GM19455 (cell line): ENCODE results near the gene PEDS1.
A peak's percentile ranks its signal among the peaks of the same experiment; 100 is the strongest.
"Not testable (repeated sequence)": the region's sequence is repeated elsewhere in the genome, so short reads cannot be mapped to it uniquely, and the experiment has no call there.

Experiments
- ATAC-seq: cut with Tn5 transposase; IDR thresholded peaks from one replicate; pipeline ENCODE4 v1.9.1; 2021; ENCODE audit not compliant: unreplicated experiment

The PEDS1 gene

DNA sequence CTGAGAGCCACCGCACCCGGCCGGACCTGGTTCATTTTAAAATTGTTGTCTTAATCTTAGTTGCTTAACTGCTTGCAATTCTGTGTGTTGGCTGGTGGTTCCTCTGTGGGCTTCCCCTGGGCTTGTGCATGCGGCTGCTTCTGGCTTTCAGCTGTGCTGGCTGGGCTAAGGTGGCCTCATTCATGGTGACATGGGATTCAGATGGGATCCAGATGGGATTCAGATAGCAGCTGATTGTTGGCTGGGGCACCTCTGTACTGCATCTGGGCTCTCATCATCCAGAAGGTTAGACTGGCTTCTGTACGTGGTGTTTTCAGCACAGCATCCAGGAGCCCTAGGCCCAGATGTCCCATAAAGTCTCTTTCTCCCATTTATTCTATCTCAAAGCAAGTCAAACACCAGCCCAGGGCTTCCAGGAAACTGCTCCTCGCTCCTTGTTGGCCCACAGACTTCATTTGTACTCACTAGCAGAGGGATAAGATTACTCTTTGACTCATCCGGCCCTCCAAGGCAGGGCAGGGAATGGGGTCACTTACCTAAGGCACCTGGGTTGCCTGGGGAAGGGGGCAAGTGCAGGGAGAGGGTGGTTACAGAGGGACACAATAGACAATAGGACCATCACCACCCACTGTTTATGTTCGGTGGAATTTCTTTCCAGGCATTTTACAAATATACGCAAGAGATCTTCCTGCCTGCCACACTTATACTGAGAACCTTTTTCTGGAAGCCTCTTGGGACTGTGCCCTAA lies 10.2 kb upstream of the PEDS1 start:
- ATAC-seq: no peak

DNA sequence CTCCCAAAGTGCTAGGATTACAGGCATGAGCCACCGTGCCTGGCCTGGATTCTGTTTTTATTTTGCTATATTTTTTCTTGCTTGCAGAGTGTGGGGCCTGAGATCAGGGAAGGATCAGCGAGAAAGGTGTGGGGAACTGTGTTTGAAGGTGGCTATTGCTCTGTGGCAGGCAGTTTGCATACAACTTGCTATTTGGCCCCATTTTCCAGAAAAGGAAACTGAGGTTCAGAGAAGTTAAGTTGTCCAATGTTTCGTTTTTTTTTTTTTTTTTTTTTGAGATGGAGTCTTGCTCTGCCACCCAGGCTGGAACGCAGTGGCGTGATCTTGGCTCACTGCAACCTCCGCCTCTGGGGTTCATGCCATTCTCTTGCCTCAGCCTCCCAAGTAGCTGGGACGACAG lies 8.0 kb upstream of the PEDS1 start:
- not testable (repeated sequence) for ATAC-seq

DNA sequence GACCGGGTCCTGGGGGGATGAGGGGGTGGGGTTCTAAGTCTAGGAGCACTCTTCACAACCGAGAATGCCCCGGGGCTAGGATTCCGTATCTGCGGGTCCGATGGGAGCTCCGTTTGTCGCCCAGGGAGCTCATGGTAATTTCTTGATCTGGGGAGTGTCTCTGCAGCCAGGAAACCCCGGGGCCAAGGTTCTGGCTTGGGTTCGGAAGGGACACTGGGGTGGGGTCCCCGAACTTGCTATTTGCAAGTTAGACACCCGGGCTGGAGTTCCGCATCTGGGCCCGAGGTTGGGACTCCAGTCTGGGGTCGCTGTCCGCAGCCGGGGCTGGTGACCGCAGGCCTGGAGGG lies 397 bp downstream of the PEDS1 start:
- peak; percentile 12 for ATAC-seq

DNA sequence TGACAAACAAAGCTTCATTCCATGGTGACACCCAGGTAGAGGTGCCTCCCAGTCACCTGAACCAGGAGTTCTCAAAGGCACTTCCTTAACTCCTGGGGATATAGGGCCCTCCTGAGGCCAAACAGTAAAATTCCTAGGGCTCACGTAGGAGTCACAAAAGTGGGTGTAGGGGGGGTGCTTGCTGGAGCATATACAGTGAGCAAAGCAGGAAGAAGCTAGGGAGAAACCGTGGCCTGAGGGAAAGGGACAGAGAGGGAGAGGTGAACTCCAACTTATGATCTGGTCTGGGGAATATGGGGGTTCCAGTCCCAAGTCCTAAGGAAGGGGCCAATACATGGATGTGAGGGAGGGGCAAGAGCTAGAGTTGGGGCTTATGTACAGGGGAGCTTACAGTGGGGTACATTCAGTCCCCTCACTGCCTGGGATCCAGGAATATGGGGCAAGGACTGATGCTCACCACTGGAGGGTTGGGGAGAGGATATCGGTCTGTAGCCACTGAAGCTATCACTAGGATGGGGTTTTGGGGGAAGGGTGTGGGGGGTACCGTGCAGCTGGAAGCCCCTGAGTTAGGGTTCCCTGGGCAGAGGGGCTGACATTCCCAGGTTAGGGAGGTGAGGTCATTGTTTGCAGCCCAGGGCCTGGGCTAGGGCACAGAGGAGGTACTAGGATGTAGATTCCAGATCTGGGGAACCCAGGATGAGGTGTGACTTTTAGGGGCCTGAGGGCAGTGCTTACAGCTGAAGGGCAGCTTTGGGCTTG lies 950 bp downstream of the PEDS1 start:
- no peak for ATAC-seq

DNA sequence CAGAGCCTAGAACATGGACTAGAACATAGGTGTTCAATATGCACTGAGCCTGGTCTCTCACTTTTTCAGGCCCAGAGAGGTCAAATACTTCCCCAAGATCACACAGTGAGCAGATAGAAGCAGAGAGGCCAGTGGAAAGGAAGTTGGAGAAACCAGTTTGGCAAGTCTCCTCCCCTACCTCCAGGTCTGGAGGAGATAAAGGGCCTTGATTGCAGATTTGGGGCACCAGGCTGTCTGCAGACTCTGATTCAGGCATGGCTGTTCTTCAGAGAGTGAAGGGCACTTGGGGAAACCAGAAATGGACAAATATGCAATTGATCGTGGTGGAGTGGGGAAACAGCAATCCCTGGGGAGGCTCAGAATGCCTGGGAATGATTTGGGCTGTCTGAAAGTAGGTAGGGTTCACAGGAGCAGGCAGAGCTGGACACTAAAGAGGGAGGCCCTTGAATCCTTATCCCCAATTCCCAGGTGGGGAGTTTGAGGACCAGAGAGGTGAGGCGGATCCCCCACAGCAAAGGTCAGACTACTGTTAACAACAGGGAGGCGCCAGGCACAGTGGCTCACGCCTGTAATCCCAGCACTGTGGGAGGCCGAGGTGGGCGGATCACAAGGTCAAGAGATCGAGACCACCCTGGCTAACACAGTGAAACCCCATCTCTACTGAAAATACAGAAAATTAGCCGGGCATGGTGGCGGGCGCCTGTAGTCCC lies 2.3 kb downstream of the PEDS1 start:
- no peak for ATAC-seq

DNA sequence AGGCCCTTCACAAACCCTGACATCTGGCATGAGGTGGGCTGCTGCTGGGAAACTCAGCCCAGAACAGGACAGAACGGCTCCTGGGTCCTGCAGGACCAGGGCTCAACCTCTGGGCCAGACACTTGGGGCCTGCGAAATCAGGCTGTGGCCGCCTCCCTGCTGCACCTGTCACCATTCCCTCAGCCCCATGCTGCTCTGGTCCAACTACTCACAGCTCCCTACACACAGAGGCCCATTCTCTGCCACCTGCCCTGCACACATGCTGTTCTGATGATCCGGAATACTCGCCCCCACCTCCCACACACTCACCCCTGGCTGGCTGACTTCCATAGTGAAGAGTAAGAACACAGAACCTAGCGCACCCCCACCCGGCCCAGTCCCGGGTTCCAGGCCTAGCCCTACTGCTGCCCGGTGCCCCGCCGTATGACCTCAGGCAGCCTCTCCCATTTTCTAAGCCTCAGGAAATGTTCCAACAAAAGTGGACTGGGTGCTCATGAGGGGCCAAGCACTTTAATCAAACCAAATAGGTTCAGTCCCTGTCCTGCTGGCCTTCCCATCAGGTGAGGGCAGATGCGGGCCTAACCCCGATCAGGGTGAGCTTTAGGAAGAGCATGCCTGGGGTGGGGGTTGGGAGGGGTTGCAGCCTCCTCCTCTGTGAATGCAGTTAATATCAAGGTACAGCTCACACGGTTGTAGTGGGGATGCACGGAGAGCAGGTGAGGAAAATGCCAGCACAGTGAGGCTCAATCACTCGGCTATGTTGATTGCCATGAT lies 3.9 kb downstream of the PEDS1 start:
- ATAC-seq: no peak

DNA sequence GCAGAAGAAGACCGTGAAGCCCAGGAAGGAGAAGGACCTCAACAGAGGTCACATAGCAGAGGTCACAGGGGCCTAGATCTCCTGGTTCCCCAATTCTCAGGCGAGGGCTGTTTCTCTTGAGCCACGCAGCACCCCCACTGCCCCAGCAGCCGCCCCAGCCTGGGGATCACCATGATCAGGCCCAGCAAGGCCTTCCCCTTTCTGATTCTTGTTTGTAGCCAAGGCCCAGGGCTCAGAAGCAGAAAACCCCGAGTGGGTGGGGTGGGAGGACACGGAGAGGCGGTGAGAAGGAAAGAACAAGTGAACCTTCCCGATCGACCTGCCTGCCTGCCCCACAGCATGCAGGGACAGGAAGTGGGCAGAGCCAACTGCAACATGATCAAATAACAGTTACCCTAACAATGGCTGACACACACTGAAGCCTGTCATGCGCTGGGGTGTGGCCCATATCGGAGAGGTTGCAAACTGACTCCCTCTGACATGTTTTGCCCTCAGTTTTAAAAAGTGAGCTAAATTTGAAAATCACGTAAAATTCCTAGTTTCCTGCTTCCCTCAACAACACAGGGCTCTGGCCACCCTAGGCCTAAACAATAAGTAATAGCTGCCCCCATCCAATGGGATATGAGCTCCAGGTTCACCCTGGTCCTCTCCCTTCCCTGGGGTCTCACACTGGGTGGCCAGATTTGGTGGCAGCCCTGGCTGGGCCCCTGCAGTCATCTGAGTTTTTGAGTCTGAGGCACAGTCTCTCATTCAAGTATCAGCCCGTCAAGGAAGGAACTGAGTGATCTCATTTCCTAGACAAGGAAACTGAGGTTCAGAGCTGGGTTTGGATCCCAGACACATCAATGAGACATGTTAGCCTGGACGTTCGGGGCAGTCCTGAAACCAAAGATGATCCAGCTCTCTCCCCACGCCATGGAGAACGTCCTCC lies 6.5 kb downstream of the PEDS1 start:
- peak; percentile 79 for ATAC-seq

DNA sequence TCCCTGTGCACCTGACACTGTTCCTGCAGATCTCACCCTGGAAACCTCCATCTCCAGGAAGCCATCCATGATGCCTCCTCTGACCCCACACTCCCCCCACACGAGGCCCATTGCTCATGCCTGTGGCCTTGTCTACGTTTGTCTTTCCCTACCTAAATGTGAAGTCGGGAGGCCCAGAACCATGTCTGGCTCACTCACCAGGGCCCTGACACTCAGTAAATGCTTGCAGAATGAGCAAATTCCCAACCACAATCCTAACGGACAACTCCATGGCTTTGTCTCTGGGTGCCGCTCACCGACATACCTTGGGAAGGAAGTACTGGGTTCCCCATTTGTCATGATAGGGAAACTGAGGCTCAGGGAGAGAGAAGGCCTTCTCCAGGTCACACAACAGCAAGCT lies 7.3 kb downstream of the PEDS1 start:
- ATAC-seq: no peak

DNA sequence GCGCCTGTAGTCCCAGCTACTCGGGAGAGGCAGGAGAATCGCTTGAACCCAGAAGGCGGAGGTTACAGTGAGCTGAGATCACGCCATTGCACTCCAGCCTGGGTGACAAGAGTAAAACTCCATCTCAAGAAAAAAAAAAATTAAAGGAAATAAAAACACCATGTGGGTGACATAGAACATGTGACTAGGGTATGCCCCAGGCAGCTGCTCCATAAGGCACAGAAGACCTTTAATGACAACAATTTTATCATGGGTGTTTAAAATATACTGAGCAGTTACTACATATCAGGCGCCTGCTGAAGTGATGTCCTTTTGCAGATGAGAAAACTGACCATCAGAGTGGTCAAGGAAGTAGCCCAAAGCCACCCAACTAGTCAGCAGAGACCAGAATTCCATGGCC lies 8.0 kb downstream of the PEDS1 start:
- ATAC-seq: no peak

DNA sequence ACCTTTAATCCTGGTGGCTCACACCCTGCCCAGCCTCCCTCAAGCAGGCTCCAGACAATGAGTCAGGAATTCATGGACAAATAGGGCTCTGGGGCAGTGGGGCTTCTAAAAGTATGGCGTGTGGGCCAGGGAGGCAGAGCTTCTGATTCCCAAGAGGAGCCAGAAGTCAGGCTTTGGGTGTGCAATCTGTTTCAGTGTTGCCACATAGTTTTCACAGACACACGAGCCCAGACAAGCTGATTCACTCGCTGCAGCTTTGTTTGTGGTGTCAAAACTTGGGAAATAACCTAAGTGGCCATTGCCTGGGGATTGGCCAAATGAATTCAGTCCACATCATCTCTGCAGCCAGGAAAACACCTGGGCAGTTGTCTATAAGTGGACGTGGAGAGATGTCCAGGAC lies 9.2 kb downstream of the PEDS1 start:
- no peak for ATAC-seq

DNA sequence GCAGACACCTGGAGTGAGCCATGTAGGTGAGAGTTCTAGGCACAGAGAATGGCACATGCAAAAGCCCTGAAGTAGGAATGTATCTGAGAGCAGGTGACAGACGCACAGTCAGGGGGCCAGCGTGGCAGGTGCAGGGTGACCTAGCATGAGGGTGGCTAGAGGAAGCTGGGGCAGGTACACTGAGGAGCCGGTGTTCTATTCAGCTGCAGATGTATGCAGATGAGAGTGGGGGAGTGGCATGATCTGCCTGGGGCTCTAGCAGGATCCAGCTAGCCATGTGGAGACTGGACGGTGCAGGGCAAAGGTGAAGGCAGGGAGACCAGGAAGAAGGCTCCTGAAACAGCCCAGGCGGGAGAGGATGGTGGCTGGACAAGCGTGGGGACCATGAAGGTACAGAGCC lies 10.7 kb downstream of the PEDS1 start:
- no peak for ATAC-seq

DNA sequence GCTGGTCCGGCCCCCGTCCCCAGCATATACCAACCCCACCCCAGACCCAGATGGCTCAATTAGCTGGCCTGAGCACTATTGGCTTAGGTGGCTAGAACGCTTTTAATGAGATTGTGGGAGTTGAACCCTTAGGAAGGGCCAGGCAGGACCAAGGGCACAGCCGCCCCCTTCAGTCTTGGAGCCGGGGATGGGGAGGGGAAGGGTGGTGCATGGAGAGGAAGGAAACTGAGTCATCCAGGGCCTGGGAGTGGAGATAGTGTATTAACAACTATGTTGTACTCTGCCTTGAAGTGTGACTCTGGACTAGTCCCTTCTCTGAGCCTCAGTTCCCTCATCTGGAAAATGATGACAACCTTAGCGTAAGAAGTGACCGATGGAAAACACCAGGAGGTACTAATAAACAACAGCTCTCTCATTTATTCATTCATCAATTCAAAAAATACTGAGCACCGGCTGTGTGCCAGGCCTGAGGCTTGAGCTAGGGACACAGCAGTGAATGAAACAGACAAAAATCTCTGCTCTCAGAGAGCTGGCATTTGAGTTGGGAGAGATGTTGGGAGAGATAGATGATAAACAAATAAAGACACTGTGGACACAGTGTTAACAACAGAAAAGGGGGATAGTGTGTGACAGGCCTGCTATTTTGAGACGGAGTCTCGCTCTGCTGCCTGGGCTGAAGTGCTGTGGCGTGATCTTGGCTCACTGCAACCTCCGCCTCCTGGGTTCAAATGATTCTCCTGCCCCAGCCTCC lies 11.5 kb downstream of the PEDS1 start:
- no peak for ATAC-seq

DNA sequence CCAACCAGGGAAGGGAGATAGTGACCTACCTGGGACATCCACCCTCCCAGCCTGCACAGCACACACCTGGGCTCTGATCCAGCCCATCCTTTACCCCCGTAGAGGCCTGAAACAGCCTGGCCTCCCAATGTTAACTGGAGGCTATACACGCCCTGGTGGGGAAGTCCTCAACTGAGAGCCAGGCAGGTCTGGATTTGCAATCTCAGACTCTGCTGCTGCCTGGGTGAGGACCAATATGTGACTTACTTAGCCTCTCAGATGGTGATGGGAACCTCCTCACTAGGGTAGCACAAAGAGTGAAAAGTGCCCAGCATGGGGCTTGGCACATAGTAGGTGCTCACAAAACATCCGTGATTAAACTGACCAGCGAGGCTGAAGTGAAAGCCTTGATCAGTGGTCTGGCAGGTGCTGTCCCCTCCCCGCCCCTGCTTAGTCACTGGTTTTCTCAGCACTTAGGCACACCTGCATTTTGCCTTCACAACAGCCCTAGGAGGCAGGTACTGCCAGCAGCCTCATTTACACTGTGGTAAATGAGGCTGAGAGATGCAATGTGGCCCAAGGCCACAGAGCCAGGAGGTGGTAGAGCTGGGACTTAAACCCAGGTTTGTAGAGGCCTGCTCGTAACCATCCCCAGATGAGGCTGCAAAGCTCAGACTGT lies 12.4 kb downstream of the PEDS1 start:
- ATAC-seq: no peak

DNA sequence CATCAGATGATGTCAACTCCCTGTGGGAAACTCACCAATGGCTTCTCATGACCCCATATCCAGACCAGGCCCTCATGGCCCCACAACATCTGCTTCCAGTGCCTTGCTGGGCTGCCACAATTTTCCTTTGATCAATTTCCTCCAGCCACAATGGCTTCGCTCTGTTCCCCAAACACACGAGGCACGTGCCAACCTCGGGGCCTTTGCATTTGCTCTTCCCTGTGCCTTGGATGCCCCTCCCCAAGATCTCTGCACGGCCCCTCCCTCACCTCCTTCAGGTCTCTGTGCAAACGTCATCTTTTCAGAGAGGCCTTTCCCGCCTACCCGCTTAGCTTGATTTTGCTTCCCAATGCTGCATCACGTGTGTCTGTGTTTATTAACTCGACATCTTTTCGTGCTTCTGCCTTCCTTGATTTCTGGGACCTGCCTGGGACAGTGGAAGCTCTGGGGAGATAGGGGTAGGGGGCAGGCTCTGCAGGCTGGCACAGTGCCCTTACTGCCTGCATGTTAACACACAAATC lies 13.1 kb downstream of the PEDS1 start:
- no peak for ATAC-seq

DNA sequence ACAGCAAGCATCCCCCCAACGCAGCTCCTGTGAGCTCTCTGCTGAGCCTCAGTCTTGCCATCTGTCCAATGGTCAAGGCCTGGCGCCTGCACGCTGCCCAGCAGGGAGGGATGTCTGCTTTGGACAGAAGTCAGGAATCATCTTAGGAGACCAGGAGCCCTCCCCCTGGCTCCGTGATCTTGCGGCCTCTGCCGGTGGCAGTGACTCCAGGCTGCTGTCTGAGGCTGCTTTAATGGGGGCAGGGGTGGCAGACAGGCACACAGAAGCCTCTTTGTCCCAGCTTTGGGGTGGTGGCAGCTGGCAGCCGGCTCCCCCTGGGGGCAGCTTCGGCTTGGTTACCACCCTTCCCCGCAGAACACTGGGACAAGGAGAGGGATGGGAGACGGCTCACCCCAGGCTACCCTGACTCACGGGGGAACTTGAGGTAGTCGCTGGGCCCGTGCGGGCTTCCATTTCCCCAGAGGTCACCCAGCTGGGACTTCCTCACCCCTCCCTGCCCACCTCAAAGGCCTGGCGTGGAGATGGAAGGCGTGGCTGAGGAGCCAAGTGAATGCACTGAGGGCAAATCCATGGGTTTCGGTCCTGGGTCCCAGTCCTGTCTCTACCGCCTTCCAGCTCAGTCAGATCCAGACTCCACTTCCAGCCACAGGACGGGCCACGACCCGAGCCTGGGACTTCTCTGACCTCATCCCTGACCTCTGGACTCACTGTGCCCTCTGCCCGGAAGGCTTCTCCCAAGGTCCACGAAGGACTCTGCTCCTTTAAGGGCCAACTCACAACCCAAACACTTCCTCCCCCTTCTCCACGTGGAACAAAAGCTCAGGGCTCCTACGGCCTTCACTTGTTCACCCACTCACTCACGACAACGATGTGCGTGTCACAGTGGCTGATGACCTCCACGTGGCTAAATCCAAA lies 14.8 kb downstream of the PEDS1 start:
- ATAC-seq: no peak

DNA sequence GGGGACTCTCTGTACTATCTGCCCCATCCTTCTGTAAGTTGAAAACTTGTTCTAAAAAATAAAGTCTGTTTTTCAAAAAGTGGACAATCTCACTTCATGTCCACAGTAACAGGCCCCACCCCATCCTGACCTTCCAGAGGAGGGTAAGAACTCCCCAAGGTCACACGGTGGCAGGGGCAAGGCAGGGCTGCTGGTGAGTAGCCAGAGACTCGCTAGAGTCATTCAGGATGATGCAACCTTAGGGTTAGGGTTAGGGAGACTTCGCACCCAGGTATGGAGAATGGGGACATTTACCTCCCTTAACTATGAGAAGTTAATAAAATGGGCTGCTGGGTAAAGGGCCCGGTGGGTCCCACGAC lies 15.4 kb downstream of the PEDS1 start:
- ATAC-seq: no peak

DNA sequence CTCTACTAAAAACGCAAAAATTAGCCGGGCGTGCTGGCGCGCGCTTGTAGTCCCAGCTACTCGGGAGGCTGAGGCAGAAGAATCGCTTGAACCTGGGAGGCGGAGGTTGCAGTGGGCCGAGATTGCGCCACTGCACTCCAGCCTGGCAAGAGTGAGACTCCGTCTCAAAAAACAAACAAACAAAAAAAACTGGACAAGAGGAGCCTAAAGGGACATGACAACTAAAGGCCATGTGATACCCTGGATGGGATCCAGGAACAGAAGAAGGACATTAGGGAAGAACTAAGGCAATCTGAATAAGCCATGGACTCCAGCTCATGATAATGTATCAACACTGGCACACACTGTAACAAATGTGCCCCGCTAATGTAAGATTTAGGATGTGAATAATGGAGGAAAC lies 15.8 kb downstream of the PEDS1 start:
- ATAC-seq: not testable (repeated sequence)
